Embryonic facial prominence (tissue), 1 donor: ENCODE results near the gene VAPA.

ENCODE experiments used
- DNase-seq: peaks from one replicate; pipeline ENCODE4 v3.0.0-alpha.2; 2016; ENCODE audit errors: extremely low spot score

The VAPA gene

GRCh38 chr18:9914584-9915290 lies 921 bp downstream of the VAPA start:
- DNase-seq = no peak

- no peak for DNase-seq
Observed at GRCh38 chr18:9915291-9916076, 1.7 kb downstream of the VAPA start.

GRCh38 chr18:9916077-9916639 lies 2.3 kb downstream of the VAPA start:
- no peak for DNase-seq

- DNase-seq = no peak
Observed at GRCh38 chr18:9916808-9917207, 3.0 kb downstream of the VAPA start.

- no peak for DNase-seq
Observed at GRCh38 chr18:9918016-9918680, 4.3 kb downstream of the VAPA start.

GRCh38 chr18:9919564-9920232 lies 5.9 kb downstream of the VAPA start:
- no peak for DNase-seq

- no peak for DNase-seq
Observed at GRCh38 chr18:9922592-9923311, 8.9 kb downstream of the VAPA start.

GRCh38 chr18:9924371-9924943 lies 10.6 kb downstream of the VAPA start:
- no peak for DNase-seq

GRCh38 chr18:9925369-9925768 lies 11.6 kb downstream of the VAPA start:
- DNase-seq = no peak

- no peak for DNase-seq
Observed at GRCh38 chr18:9925795-9926194, 12.0 kb downstream of the VAPA start.

- DNase-seq = no peak
Observed at GRCh38 chr18:9926223-9926894, 12.5 kb downstream of the VAPA start.

- no peak for DNase-seq
Observed at GRCh38 chr18:9926977-9927376, 13.2 kb downstream of the VAPA start.

- no peak for DNase-seq
Observed at GRCh38 chr18:9927392-9928063, 13.7 kb downstream of the VAPA start.

- no peak for DNase-seq
Observed at GRCh38 chr18:9928646-9929259, 14.9 kb downstream of the VAPA start.

- no peak for DNase-seq
Observed at GRCh38 chr18:9930299-9930884, 16.6 kb downstream of the VAPA start.

GRCh38 chr18:9931146-9931545 lies 17.3 kb downstream of the VAPA start:
- no peak for DNase-seq

- DNase-seq = no peak
Observed at GRCh38 chr18:9931678-9932077, 17.9 kb downstream of the VAPA start.

GRCh38 chr18:9933865-9934264 lies 20.0 kb downstream of the VAPA start:
- no peak for DNase-seq

- DNase-seq = no peak
Observed at GRCh38 chr18:9934274-9934673, 20.5 kb downstream of the VAPA start.
